GM12874 (cell line): Measurements from ENCODE around the gene FGR.

Experiments used
- CTCF ChIP-seq: IDR thresholded peaks from 2 replicates; pipeline ENCODE4 v1.5.1; 2011; ENCODE audit warnings: low read depth, mild to moderate bottlenecking, control low read depth, low read length, moderate library complexity; ENCODE audit not compliant: insufficient read depth

The FGR gene

GRCh38 chr1:27609618-27610240 lies 25.3 kb downstream of the FGR start:
- TF ChIP-seq CTCF = no peak

GRCh38 chr1:27609210-27609555 lies 25.8 kb downstream of the FGR start:
- TF ChIP-seq CTCF = no peak

- TF ChIP-seq CTCF = no peak
Observed at GRCh38 chr1:27607239-27607804, 27.7 kb downstream of the FGR start.

- no peak for TF ChIP-seq CTCF
Observed at GRCh38 chr1:27606708-27607238, 28.2 kb downstream of the FGR start.

GRCh38 chr1:27605796-27606707 lies 28.9 kb downstream of the FGR start:
- peak; percentile 82 for TF ChIP-seq CTCF

- TF ChIP-seq CTCF = no peak
Observed at GRCh38 chr1:27605300-27605766, 29.7 kb downstream of the FGR start.
